Lower leg skin (tissue), 4 donors: ENCODE measurements around the gene RERE. TPM values are rescaled to one million over a fixed set of nuclear protein-coding genes. Genes with fewer than 3 reads are reported as not detected.

Experiments used
- DNase-seq, 2 donors: peaks; one replicate each; pipeline ENCODE4 v3.0.0-alpha.2; 2019; ENCODE audit warnings: low spot score in 2 of 2
- H3K4me3 ChIP-seq: fragments of 200-600 bp; sonication (generic); 2 replicates; pipeline ENCODE4 v1.5.1; 2017; ENCODE audit warnings: mild to moderate bottlenecking, low read depth; ENCODE audit not compliant: poor library complexity, severe bottlenecking
- CTCF ChIP-seq, 3 donors: fragments of 450-650 bp; IDR thresholded peaks; one replicate each; pipeline ENCODE4 v1.5.1; 2016; ENCODE audit warnings: antibody characterized with exemption in 3 of 3, mild to moderate bottlenecking in 3 of 3, moderate library complexity in 2 of 3
- POLR2A ChIP-seq, 2 donors: fragments of 450-650 bp; IDR thresholded peaks; one replicate each; pipeline ENCODE4 v1.6.1; 2016 to 2017; ENCODE audit warnings: antibody characterized with exemption in 2 of 2, mild to moderate bottlenecking in 1 of 2, moderate library complexity in 1 of 2
- WGBS, 2 donors: methylation state at CpG; one replicate each; pipeline ENCODE4 v1.1.5; 2018; 5-methylcytosine and 5-hydroxymethylcytosine counted together
- intact Hi-C: fragments of 100-400 bp; cut with DNase I; formaldehyde crosslinking; loops from one replicate; pipeline ENCODE4 v1.15.0; 2023; ENCODE audit warnings: low total_unique reads
- total RNA-seq, 4 donors: library from RNA; depleted of rRNA; stranded (reverse); fragments of >200 nt; gene quantifications; one replicate each; pipeline ENCODE4 v1.1.0, GENCODE V29; 2016

Gene RERE
- total RNA-seq, 4 donors from 2014 or later, result 41.0 to 84.9 (median 76.8) TPM

DNA sequence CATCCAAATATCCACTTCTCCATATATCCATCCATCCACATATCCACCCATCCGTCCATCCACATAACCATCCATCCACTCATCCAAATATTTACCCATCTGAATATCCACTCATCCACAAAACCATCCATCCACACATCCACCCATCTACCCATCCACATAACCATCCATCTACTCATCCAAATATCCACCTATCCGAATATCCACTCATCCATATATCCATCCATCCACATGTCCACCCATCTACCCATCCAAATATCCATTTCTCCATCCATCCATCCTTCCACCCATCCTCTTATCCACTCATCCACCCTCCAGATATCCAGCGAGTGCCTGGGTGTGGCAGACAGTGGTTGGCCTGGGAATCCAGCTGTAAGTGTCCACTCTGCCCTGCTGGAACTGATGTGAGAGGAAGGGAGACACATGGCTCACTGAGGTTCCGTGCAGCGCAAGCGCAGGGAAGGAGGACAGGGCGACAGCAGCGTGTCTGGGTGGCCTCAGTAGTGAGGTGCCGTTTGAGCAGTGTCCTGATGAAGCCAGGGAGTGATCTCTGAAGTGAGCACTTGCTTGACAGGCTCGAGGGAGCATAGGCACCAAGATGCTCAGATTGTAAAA, 472.4 kb downstream of the RERE start:
- intact Hi-C loops, result no loop called here
- no peak overlapping the region for H3K4me3 ChIP-seq
- no peak for DNase-seq
- no peak for TF ChIP-seq CTCF (IDR thresholded peaks at IDR 0.05)
- no peak for TF ChIP-seq POLR2A (IDR thresholded peaks at IDR 0.05)
- WGBS, 2 donors, result 89 to 91% methylated on average over 10 of the region's 10 CpGs

DNA sequence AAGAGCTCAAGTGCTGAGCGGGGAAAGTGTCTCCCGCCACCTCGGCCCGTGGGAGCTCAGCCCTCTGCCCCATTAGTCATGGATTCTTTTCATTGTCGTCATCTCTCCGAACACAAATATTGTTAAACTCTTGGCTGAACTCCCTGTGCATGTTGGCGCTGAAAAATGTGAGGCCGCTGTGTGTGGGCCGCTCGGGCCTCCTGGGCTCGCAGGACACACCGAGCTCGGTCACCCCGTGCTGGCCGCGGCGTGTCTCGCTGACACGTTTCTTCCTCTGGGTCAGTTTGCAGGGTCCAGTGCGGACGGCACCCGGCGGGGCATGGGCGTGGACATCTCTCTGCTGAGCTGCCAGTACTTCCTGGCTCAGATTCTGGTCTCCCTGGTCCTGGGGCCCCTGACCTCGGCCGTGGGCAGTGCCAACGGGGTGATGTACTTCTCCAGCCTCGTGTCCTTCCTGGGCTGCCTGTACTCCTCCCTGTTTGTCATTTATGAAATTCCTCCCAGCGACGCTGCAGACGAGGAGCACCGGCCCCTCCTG, 473.9 kb downstream of the RERE start:
- H3K4me3 ChIP-seq, result no peak overlapping the region
- peak; percentile 65 to 94 for DNase-seq
- no peak for TF ChIP-seq POLR2A (IDR thresholded peaks at IDR 0.05)
- TF ChIP-seq CTCF (IDR thresholded peaks at IDR 0.05), result no peak
- intact Hi-C loops, result no loop called here
- WGBS, 2 donors, result 55 to 66% methylated on average over 28 to 29 of the region's 32 CpGs

DNA sequence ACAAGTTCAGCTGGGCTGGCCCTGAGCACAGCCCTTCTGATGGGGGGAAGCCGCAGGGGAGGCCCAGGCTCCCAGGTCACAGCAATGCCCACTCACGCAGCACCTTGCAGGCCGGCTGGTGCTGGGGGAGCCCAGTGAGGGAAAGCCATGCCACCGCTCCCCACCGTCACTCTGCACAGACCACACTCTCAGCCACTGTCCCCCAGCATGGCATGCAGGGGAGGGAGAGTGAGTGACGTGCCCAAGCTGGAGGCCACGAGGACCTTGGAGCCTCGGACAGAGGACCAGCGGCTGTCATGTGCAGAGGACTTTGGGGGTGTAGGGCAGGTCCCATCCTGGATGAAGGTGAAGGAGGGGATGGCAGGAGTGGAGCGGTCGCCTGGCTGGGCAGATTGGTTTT, 474.4 kb downstream of the RERE start:
- intact Hi-C loops, result no loop called here

DNA sequence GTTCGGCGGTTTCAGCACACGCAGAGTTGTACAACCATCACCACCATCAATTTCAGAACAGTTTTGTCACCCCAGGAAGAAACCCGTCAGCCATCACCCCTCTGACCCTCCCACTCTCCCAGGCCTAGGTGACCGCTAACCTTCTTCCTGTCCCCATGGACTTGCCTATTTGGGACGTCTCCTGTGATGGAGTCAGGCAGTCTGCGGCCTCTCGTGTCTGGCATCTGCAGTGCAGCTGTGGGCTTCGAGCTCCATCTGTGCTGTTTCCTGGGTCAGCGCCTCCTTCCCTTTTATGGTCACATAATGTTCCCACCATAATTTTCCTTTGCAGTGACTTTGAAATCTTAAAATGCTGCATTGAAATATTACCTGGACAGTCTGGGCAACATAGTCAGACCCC, 475.1 kb downstream of the RERE start:
- H3K4me3 ChIP-seq, result no peak overlapping the region
- peak in 1 of 2 donors; percentile 84 for DNase-seq
- intact Hi-C loops, result no loop called here
- WGBS, 2 donors, result 80 to 84% methylated on average over 10 of the region's 10 CpGs
- TF ChIP-seq POLR2A (IDR thresholded peaks at IDR 0.05) (no peak), CTCF (IDR thresholded peaks at IDR 0.05) (no peak)

More for the DNA sequence above, 474.4 kb downstream of the RERE start:
- DNase-seq, result peak in 1 of 2 donors; percentile 79
- TF ChIP-seq CTCF (IDR thresholded peaks at IDR 0.05) (no peak), POLR2A (IDR thresholded peaks at IDR 0.05) (no peak)
- no peak overlapping the region for H3K4me3 ChIP-seq
- WGBS, 2 donors, result 66 to 81% methylated on average over 8 to 11 of the region's 11 CpGs

GRCh38 chr1:8340448-8340847, 477.0 kb downstream of the RERE start:
- TF ChIP-seq POLR2A (IDR thresholded peaks at IDR 0.05), result no peak
- TF ChIP-seq CTCF (IDR thresholded peaks at IDR 0.05), result no peak
- WGBS, 2 donors, result 77 to 81% methylated on average over 6 of the region's 6 CpGs
- intact Hi-C loops, result no loop called here
- H3K4me3 ChIP-seq, result no peak overlapping the region
- DNase-seq, result no peak

DNA sequence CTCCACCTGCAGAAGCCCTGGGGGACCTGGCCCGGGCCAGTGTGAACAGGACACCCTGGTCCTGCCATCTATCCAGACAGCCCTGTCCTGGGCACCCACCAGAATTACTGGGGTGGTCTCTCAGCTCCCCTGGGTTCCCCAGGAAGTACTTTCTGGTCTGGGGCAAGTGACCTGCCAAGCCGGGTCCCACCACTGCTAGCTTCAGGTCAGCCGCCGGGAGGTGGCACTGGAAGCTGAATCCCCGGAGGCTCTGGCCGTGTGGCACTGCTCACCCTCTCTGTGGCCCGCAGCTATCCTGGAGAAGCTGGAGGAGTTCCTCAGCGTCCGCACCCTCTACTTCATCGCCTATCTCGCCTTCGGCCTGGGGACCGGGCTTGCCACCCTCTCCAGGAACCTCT, 478.2 kb downstream of the RERE start:
- intact Hi-C loops, result no loop called here
- TF ChIP-seq POLR2A (IDR thresholded peaks at IDR 0.05), result no peak
- no peak for TF ChIP-seq CTCF (IDR thresholded peaks at IDR 0.05)
- H3K4me3 ChIP-seq, result no peak overlapping the region
- whole genome bisulfite sequencing, 2 donors, result 91 to 93% methylated on average over 12 to 13 of the region's 13 CpGs
- DNase-seq, result no peak
